GM18909 (cell line): ENCODE measurements around the gene PXDN.
A peak's percentile ranks its signal among the peaks of the same experiment; 100 is the strongest.

ENCODE experiments used
- ATAC-seq: cut with Tn5 transposase; IDR thresholded peaks from one replicate; pipeline ENCODE4 v1.9.1; 2021; ENCODE audit warnings: mild to moderate bottlenecking; ENCODE audit not compliant: unreplicated experiment, poor library complexity

The PXDN gene

GRCh38 chr2:1656326-1656960 is 87.9 kb downstream of the PXDN start:
- ATAC-seq = peak; percentile 47

GRCh38 chr2:1655461-1655860 is 88.9 kb downstream of the PXDN start:
- no peak for ATAC-seq

- no peak for ATAC-seq
Measured at GRCh38 chr2:1654696-1655374, 89.5 kb downstream of the PXDN start.

GRCh38 chr2:1653956-1654695 is 90.2 kb downstream of the PXDN start:
- no peak for ATAC-seq

GRCh38 chr2:1652034-1652790 is 92.1 kb downstream of the PXDN start:
- no peak for ATAC-seq

GRCh38 chr2:1651121-1652033 is 92.9 kb downstream of the PXDN start:
- ATAC-seq = no peak

GRCh38 chr2:1650085-1650872 is 94.0 kb downstream of the PXDN start:
- ATAC-seq = no peak

- ATAC-seq = no peak
Measured at GRCh38 chr2:1649103-1650084, 94.9 kb downstream of the PXDN start.

- ATAC-seq = no peak
Measured at GRCh38 chr2:1648241-1649102, 95.8 kb downstream of the PXDN start.

- no peak for ATAC-seq
Measured at GRCh38 chr2:1647417-1648240, 96.7 kb downstream of the PXDN start.

- ATAC-seq = no peak
Measured at GRCh38 chr2:1645761-1646476, 98.4 kb downstream of the PXDN start.

GRCh38 chr2:1644427-1644826 is 99.9 kb downstream of the PXDN start:
- ATAC-seq = no peak

- ATAC-seq = no peak
Measured at GRCh38 chr2:1642993-1643619, 101.2 kb downstream of the PXDN start.

GRCh38 chr2:1642066-1642861 is 102.1 kb downstream of the PXDN start:
- no peak for ATAC-seq
